ENCODE measurements around the gene ARMC8. TPM values are rescaled to one million over a fixed set of nuclear protein-coding genes. Genes with fewer than 3 reads are reported as not detected.

Gene ARMC8
- total and polyA plus RNA-seq, 7 donors = 25.4 to 92.1 (median 40.1) TPM

DNA sequence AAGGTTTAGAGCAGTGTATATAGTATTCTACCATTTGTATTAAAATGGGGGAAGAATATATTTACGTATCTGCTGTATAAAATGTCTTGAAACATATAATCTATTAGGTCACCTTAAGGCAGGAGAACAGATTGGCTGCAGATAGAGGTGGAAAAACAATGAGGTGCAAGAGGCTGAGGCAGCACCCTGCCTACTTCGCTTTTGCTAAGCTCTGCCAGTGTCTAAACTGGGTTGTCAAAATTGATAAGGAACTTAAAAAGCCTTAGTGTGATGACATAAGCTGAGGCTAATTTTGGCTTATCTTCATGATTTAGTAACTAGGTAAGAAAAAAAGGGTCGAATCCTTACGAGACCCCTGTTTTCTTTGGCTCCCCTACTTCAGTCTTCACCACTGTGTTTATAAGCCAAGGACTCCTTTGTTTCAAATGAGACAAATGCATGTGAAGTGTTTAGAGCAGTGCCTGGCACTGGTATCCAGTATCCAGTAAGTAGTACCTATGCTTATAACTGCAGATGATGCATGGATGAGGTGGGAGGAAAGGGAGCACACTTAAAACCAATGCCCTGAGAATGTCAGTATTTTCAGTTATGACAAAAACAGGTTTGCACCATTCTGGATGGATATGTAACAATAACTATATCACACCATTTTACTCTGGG lies 45.7 kb downstream of the ARMC8 start:
- ATAC-seq (no peak), DNase-seq (no peak)
- TF ChIP-seq, protein P1, sequence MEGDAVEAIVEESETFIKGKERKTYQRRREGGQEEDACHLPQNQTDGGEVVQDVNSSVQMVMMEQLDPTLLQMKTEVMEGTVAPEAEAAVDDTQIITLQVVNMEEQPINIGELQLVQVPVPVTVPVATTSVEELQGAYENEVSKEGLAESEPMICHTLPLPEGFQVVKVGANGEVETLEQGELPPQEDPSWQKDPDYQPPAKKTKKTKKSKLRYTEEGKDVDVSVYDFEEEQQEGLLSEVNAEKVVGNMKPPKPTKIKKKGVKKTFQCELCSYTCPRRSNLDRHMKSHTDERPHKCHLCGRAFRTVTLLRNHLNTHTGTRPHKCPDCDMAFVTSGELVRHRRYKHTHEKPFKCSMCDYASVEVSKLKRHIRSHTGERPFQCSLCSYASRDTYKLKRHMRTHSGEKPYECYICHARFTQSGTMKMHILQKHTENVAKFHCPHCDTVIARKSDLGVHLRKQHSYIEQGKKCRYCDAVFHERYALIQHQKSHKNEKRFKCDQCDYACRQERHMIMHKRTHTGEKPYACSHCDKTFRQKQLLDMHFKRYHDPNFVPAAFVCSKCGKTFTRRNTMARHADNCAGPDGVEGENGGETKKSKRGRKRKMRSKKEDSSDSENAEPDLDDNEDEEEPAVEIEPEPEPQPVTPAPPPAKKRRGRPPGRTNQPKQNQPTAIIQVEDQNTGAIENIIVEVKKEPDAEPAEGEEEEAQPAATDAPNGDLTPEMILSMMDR (IDR thresholded peaks at IDR 0.05) = no peak
- Histone ChIP-seq H3K27ac (no peak overlapping the region), H3K27me3 (ENCODE audit: insufficient read depth in 3 of 3, low read length in 2 of 3) (no peaks in the 10 kb centered on the region), H3K4me1 (no peaks in the 10 kb centered on the region), H3K36me3 (ENCODE audit: insufficient read depth in 1 of 2, low read depth in 1 of 2) (peaks cover 2 to 99% of the 10 kb centered on the region in 2 donors), H3K4me3 (no peak overlapping the region), H3K9me3 (no peaks in the 10 kb centered on the region)
- intact Hi-C loops (cut with DNase I) = no loop called here
- 95 to 97% (median 96%) methylated on average over 4 of the region's 4 CpGs for WGBS, 3 donors

- DNase-seq (no peak), ATAC-seq (no peak)
- TF ChIP-seq, protein P1 (IDR thresholded peaks at IDR 0.05) = no peak
- no peak overlapping the region for H3K4me3 ChIP-seq
- peaks cover 0 to 99% of the 10 kb centered on the region in 2 donors for H3K36me3 ChIP-seq (ENCODE audit: insufficient read depth in 1 of 2, low read depth in 1 of 2)
- H3K4me1 ChIP-seq = no peaks in the 10 kb centered on the region
- intact Hi-C loops (cut with DNase I) = no loop called here
- no peaks in the 10 kb centered on the region for H3K27me3 ChIP-seq (ENCODE audit: insufficient read depth in 3 of 3, low read length in 2 of 3)
- WGBS, 3 donors = 92 to 95% (median 94%) methylated on average over 5 of the region's 5 CpGs
- no peak overlapping the region for H3K27ac ChIP-seq
- no peaks in the 10 kb centered on the region for H3K9me3 ChIP-seq
These were observed 47.5 kb downstream of the ARMC8 start for GRCh38 chr3:138234401-138235179.

DNA sequence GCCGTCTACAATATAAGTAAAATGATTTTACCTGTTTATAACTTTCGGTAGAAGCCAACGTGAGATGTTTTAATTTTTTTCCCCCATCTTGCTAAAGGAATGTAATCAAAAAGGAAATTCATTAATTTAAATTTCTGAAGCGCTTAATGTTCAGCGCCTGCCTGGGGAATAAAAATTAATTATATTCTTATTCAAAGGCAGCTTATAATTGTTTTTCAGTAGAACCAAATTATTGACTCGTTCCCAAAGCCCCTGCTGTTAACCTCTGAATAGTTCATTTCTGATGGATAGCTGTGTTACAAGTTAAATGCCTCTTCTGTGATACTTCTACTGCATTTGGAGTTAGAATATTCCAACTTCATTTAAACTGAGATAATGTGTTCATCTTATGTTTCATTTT lies 51.6 kb downstream of the ARMC8 start:
- intact Hi-C loops (cut with DNase I) = no loop called here
- TF ChIP-seq, protein P1 (IDR thresholded peaks at IDR 0.05) = no peak
- Histone ChIP-seq H3K4me3 (no peak overlapping the region), H3K36me3 (ENCODE audit: insufficient read depth in 1 of 2, low read depth in 1 of 2) (peaks cover 0 to 100% of the 10 kb centered on the region in 2 donors), H3K9me3 (no peaks in the 10 kb centered on the region), H3K27ac (no peak overlapping the region), H3K27me3 (ENCODE audit: insufficient read depth in 3 of 3, low read length in 2 of 3) (no peaks in the 10 kb centered on the region), H3K4me1 (no peaks in the 10 kb centered on the region)
- ATAC-seq (no peak), DNase-seq (no peak)
- 92 to 93% (median 93%) methylated on average over 6 of the region's 6 CpGs for WGBS, 3 donors

- H3K9me3 ChIP-seq = no peaks in the 10 kb centered on the region
- no peak for DNase-seq
- peaks cover 3 to 96% of the 10 kb centered on the region in 2 donors for H3K36me3 ChIP-seq (ENCODE audit: insufficient read depth in 1 of 2, low read depth in 1 of 2)
- no peaks in the 10 kb centered on the region for H3K4me1 ChIP-seq
- H3K27me3 ChIP-seq (ENCODE audit: insufficient read depth in 3 of 3, low read length in 2 of 3) = no peaks in the 10 kb centered on the region
- H3K4me3 ChIP-seq = no peak overlapping the region
- H3K27ac ChIP-seq = no peak overlapping the region
- TF ChIP-seq, protein P1 (IDR thresholded peaks at IDR 0.05) = no peak
- intact Hi-C loops (cut with DNase I) = no loop called here
- 91 to 93% (median 91%) methylated on average over 1 of the region's 1 CpG for WGBS, 3 donors
- ATAC-seq = no peak
These were observed 54.0 kb downstream of the ARMC8 start for GRCh38 chr3:138241061-138241460.

All from psoas muscle (tissue), 8 donors.